CD14-positive monocyte (primary cell): ENCODE results near the gene EPG5. TPM values are rescaled to one million over a fixed set of nuclear protein-coding genes. Genes with fewer than 3 reads are reported as not detected.

ENCODE experiments used
- DNase-seq, 3 donors: peaks; one replicate each; pipeline ENCODE4 v3.0.0-alpha.2; 2011 to 2022
- H2AFZ ChIP-seq: 2 replicates; pipeline ENCODE4 v1.6.0; 2012; ENCODE audit warnings: mild to moderate bottlenecking, low read depth, low read length, inconsistent platforms; ENCODE audit not compliant: insufficient read depth, poor library complexity, severe bottlenecking
- H3K27ac ChIP-seq, 2 donors: 1 replicate in 1 of 2; 2 replicates in 1 of 2; pipeline ENCODE4 v1.5.1; 2012 to 2013; ENCODE audit warnings: low read length in 2 of 2, control low read depth in 1 of 2, inconsistent platforms in 1 of 2, low read depth in 1 of 2, mild to moderate bottlenecking in 1 of 2
- H3K27me3 ChIP-seq, 2 donors: one replicate each; pipeline versions ENCODE4 v1.6.0 to v1.6.1; 2011 to 2013; ENCODE audit warnings: low read length in 2 of 2; ENCODE audit not compliant: control insufficient read depth in 2 of 2, insufficient read depth in 2 of 2
- H3K36me3 ChIP-seq, 2 donors: replicated peaks in 1 of 2; 1 replicate in 1 of 2; 2 replicates in 1 of 2; pipeline versions ENCODE4 v1.5.1 to v1.6.1; 2012 to 2013; ENCODE audit warnings: low read length in 2 of 2, control low read depth in 1 of 2, inconsistent platforms in 1 of 2, mild to moderate bottlenecking in 1 of 2; ENCODE audit not compliant: insufficient read depth in 2 of 2, control insufficient read depth in 1 of 2
- H3K4me1 ChIP-seq, 2 donors: 1 replicate in 1 of 2; 2 replicates in 1 of 2; pipeline versions ENCODE4 v1.5.1 to v1.6.1; 2012 to 2013; ENCODE audit warnings: low read length in 2 of 2, control low read depth in 1 of 2, inconsistent platforms in 1 of 2, mild to moderate bottlenecking in 1 of 2, moderate library complexity in 1 of 2; ENCODE audit not compliant: insufficient read depth in 2 of 2, control insufficient read depth in 1 of 2
- H3K4me2 ChIP-seq: replicated peaks from 2 replicates; pipeline ENCODE3; 2012; ENCODE audit warnings: low read length, moderate library complexity, mild to moderate bottlenecking; ENCODE audit not compliant: poor library complexity, severe bottlenecking; ENCODE audit errors: extremely low read depth
- H3K4me3 ChIP-seq, 3 experiments: fragments of 200-600 bp in 1 of 3; sonication (generic) in 1 of 3; replicated peaks in 1 of 3; 1 replicate in 2 of 3; 2 replicates in 1 of 3; pipeline ENCODE4 v1.5.1; 2011 to 2013; ENCODE audit warnings: low read length in 3 of 3, mild to moderate bottlenecking in 3 of 3, control low read depth in 2 of 3, low read depth in 2 of 3, inconsistent platforms in 1 of 3, moderate library complexity in 1 of 3
- H3K79me2 ChIP-seq: 2 replicates; pipeline ENCODE4 v1.6.0; 2012; ENCODE audit warnings: mild to moderate bottlenecking, control low read depth, inconsistent platforms, low read length, moderate library complexity; ENCODE audit not compliant: insufficient read depth
- H3K9ac ChIP-seq: 2 replicates; pipeline ENCODE4 v1.6.0; 2017; ENCODE audit warnings: low read length, mild to moderate bottlenecking; ENCODE audit not compliant: insufficient read depth, poor library complexity, severe bottlenecking
- H3K9me3 ChIP-seq, 2 donors: replicated peaks in 1 of 2; 1 replicate in 1 of 2; 2 replicates in 1 of 2; pipeline versions ENCODE4 v1.5.1 to v1.6.1; 2012 to 2013; ENCODE audit warnings: low read length in 2 of 2, control low read depth in 1 of 2; ENCODE audit not compliant: control insufficient read depth in 1 of 2, insufficient read depth in 1 of 2
- H4K20me1 ChIP-seq: 2 replicates; pipeline ENCODE4 v1.6.0; 2012; ENCODE audit warnings: mild to moderate bottlenecking, low read length, control low read depth, moderate library complexity; ENCODE audit not compliant: insufficient read depth
- H3K27ac Mint-ChIP-seq, 7 donors: one replicate each; pipeline ENCODE4 v1.8.0; 2020; ENCODE audit warnings: mild to moderate bottlenecking in 7 of 7, mixed read lengths in 7 of 7, moderate library complexity in 6 of 7, inconsistent platforms in 2 of 7
- H3K27me3 Mint-ChIP-seq, 3 donors: one replicate each; pipeline ENCODE4 v1.8.0; 2021 to 2022; ENCODE audit warnings: low read depth in 3 of 3, mild to moderate bottlenecking in 3 of 3, mixed read lengths in 3 of 3, moderate library complexity in 3 of 3, inconsistent platforms in 1 of 3
- H3K36me3 Mint-ChIP-seq, 2 donors: one replicate each; pipeline ENCODE4 v1.8.0; 2020; ENCODE audit warnings: mixed read lengths in 2 of 2, inconsistent platforms in 1 of 2, mild to moderate bottlenecking in 1 of 2
- H3K4me1 Mint-ChIP-seq: one replicate; pipeline ENCODE4 v1.8.0; 2020; ENCODE audit warnings: mild to moderate bottlenecking, mixed read lengths
- H3K4me3 Mint-ChIP-seq, 2 donors: one replicate each; pipeline ENCODE4 v1.8.0; 2020; ENCODE audit warnings: mild to moderate bottlenecking in 2 of 2, mixed read lengths in 2 of 2, moderate library complexity in 1 of 2
- H3K9me3 Mint-ChIP-seq, 7 donors: one replicate each; pipeline ENCODE4 v1.8.0; 2020 to 2022; ENCODE audit warnings: mixed read lengths in 7 of 7, mild to moderate bottlenecking in 6 of 7, moderate library complexity in 6 of 7, inconsistent platforms in 2 of 7
- CTCF ChIP-seq: fragments of 200-600 bp; IDR thresholded peaks from one replicate; pipeline ENCODE4 v1.8.0; 2022; ENCODE audit warnings: antibody characterized with exemption, mild to moderate bottlenecking
- WGBS: methylation state at CpG from one replicate; pipeline ENCODE4 v1.1.5; 2013; ENCODE audit warnings: missing lambda C conversion rate; ENCODE audit not compliant: insufficient coverage; 5-methylcytosine and 5-hydroxymethylcytosine counted together
- intact Hi-C, 2 donors: fragments of 100-400 bp; cut with micrococcal nuclease; formaldehyde crosslinking; loops; one replicate each; pipeline versions ENCODE4 v1.15.0 to v1.15.1; 2023
- polyA plus RNA-seq, 3 donors: library from polyadenylated mRNA; depleted of rRNA in 1 of 3; unstranded in 2 of 3; stranded (reverse) in 1 of 3; fragments of 300-500 nt in 2 of 3; fragments of >200 nt in 1 of 3; fragmentation: Illumina TruSeq in 2 of 3; gene quantifications; 1 replicate in 2 of 3; 2 replicates in 1 of 3; pipeline ENCODE4 v1.2.3, GENCODE V29; 2012 to 2021

Gene EPG5
- polyA plus RNA-seq, 3 donors: 1.3 to 15.9 (median 1.4) TPM

- no CpG with 5 or more reads among the region's 2 CpGs for WGBS
- H3K9me3 Mint-ChIP-seq: no peaks in the 10 kb centered on the region
- Histone ChIP-seq H3K79me2 (no peaks in the 10 kb centered on the region), H3K4me1 (no peaks in the 10 kb centered on the region), H3K27ac (no peak overlapping the region), H3K36me3 (peaks cover 84 to 97% of the 10 kb centered on the region in 2 donors), H4K20me1 (no peaks in the 10 kb centered on the region), H3K9me3 (no peaks in the 10 kb centered on the region), H3K4me2 (no peak overlapping the region), H3K4me3 (no peak overlapping the region), H3K27me3 (no peaks in the 10 kb centered on the region), H3K9ac (no peak overlapping the region), H2AFZ (no peak overlapping the region)
- intact Hi-C loops: no loop called here
- H3K4me1 Mint-ChIP-seq: no peaks in the 10 kb centered on the region
- H3K27ac Mint-ChIP-seq: no peak overlapping the region
- no peak for TF ChIP-seq CTCF
- H3K36me3 Mint-ChIP-seq: peaks cover 97 to 100% of the 10 kb centered on the region in 2 donors
- no peak overlapping the region for H3K4me3 Mint-ChIP-seq
- no peaks in the 10 kb centered on the region for H3K27me3 Mint-ChIP-seq
- DNase-seq: no peak
Observed at GRCh38 chr18:45854036-45854586, 113.0 kb downstream of the EPG5 start.

GRCh38 chr18:45852631-45853030 is 114.5 kb downstream of the EPG5 start:
- no peak overlapping the region for H3K27ac ChIP-seq
- Mint-ChIP-seq H3K4me1 (no peaks in the 10 kb centered on the region), H3K27ac (peak overlapping the region in 2 of 7 donors; percentile 10 to 90), H3K27me3 (no peaks in the 10 kb centered on the region), H3K9me3 (no peaks in the 10 kb centered on the region), H3K36me3 (peaks cover 86 to 89% of the 10 kb centered on the region in 2 donors), H3K4me3 (no peak overlapping the region)
- H3K4me1 ChIP-seq: no peaks in the 10 kb centered on the region
- intact Hi-C loops: no loop called here
- no peaks in the 10 kb centered on the region for H4K20me1 ChIP-seq
- H2AFZ ChIP-seq: no peak overlapping the region
- H3K4me3 ChIP-seq: no peak overlapping the region
- WGBS: 74% methylated on average over 3 of the region's 5 CpGs
- H3K79me2 ChIP-seq: no peaks in the 10 kb centered on the region
- H3K4me2 ChIP-seq: no peak overlapping the region
- DNase-seq: no peak
- TF ChIP-seq CTCF: no peak
- no peak overlapping the region for H3K9ac ChIP-seq
- H3K27me3 ChIP-seq: no peaks in the 10 kb centered on the region
- H3K9me3 ChIP-seq: no peaks in the 10 kb centered on the region
- H3K36me3 ChIP-seq: peaks cover 70 to 90% of the 10 kb centered on the region in 2 donors
